B cell (primary cell): Measurements from ENCODE around the gene RAB7B. TPM values are rescaled to one million over a fixed set of nuclear protein-coding genes. Genes with fewer than 3 reads are reported as not detected.

Source experiments
- ATAC-seq: fragments of 200-7000 bp; cut with Tn5 transposase; one replicate; pipeline ENCODE4 v1.10.0; 2021; ENCODE audit warnings: low read depth, mild to moderate bottlenecking, moderate number of reproducible peaks, moderate library complexity
- CTCF ChIA-PET: fragments of 350-600 bp; sonication (Branson Sonifier 250); formaldehyde crosslinking; loops from one replicate; lab custom pipeline; 2021; ENCODE audit warnings: antibody characterized with exemption, inconsistent platforms; lab: Charles Lee
- POLR2A ChIA-PET: fragments of 350-600 bp; sonication (Branson Sonifier 250); formaldehyde crosslinking; loops from one replicate; lab custom pipeline; 2021; ENCODE audit warnings: antibody characterized with exemption; lab: Charles Lee
- DNase-seq: peaks from one replicate; pipeline ENCODE4 v3.0.0; 2013
- H2AFZ ChIP-seq: 2 replicates; pipeline ENCODE4 v1.6.1; 2012; ENCODE audit warnings: mild to moderate bottlenecking, low read depth, low read length; ENCODE audit not compliant: insufficient read depth, poor library complexity, severe bottlenecking
- H3K27ac ChIP-seq, 2 donors: 1 replicate in 1 of 2; 2 replicates in 1 of 2; pipeline ENCODE4 v1.5.1; 2012 to 2013; ENCODE audit warnings: low read length in 2 of 2, mild to moderate bottlenecking in 2 of 2, moderate library complexity in 1 of 2
- H3K27me3 ChIP-seq, 4 experiments: fragments of 200-600 bp in 1 of 4; sonication (generic) in 1 of 4; replicated peaks in 1 of 4; 1 replicate in 2 of 4; 2 replicates in 2 of 4; pipeline versions ENCODE4 v1.6.1 to v1.7.0; 2013 to 2016; ENCODE audit warnings: low read length in 3 of 4, mild to moderate bottlenecking in 2 of 4, mixed read lengths in 1 of 4, moderate library complexity in 1 of 4; ENCODE audit not compliant: insufficient read depth in 4 of 4, control insufficient read depth in 3 of 4; ENCODE audit errors: control extremely low read depth in 1 of 4
- H3K36me3 ChIP-seq, 2 experiments: replicated peaks in 1 of 2; 1 replicate in 1 of 2; 2 replicates in 1 of 2; pipeline versions ENCODE4 v1.6.1 to v1.7.1; 2013; ENCODE audit warnings: low read length in 1 of 2; ENCODE audit not compliant: insufficient read depth in 2 of 2, control insufficient read depth in 1 of 2; ENCODE audit errors: control extremely low read depth in 1 of 2, extremely low read depth in 1 of 2
- H3K4me1 ChIP-seq, 2 donors: fragments of 200-600 bp in 1 of 2; sonication (generic) in 1 of 2; 1 replicate in 1 of 2; 2 replicates in 1 of 2; pipeline versions ENCODE4 v1.5.1 to v1.6.1; 2013 to 2017; ENCODE audit warnings: low read length in 2 of 2; ENCODE audit not compliant: control insufficient read depth in 2 of 2, insufficient read depth in 2 of 2
- H3K4me2 ChIP-seq: replicated peaks from 2 replicates; pipeline ENCODE3; 2012; ENCODE audit warnings: mild to moderate bottlenecking, low read depth, low read length; ENCODE audit not compliant: poor library complexity, severe bottlenecking
- H3K4me3 ChIP-seq, 5 experiments: fragments of 200-600 bp in 1 of 5; sonication (generic) in 1 of 5; 1 replicate in 3 of 5; 2 replicates in 2 of 5; pipeline versions ENCODE4 v1.5.1 to v1.7.0; 2011 to 2016; ENCODE audit warnings: low read length in 4 of 5, mild to moderate bottlenecking in 4 of 5, low read depth in 2 of 5, control low read depth in 1 of 5, moderate library complexity in 1 of 5; ENCODE audit not compliant: insufficient read depth in 1 of 5; ENCODE audit errors: control extremely low read depth in 1 of 5, extremely low read depth in 1 of 5
- H3K79me2 ChIP-seq: fragments of 200-600 bp; sonication (generic); one replicate; pipeline ENCODE4 v1.6.0; 2016; ENCODE audit warnings: low read length; ENCODE audit not compliant: control insufficient read depth, insufficient read depth
- H3K9ac ChIP-seq: fragments of 200-600 bp; sonication (generic); 2 replicates; pipeline ENCODE4 v1.6.1; 2017; ENCODE audit warnings: mild to moderate bottlenecking, low read length, moderate library complexity
- H3K9me3 ChIP-seq, 3 donors: one replicate each; pipeline versions ENCODE4 v1.6.1 to v1.7.1; 2013; ENCODE audit warnings: low read length in 2 of 3; ENCODE audit not compliant: control insufficient read depth in 2 of 3, insufficient read depth in 1 of 3; ENCODE audit errors: control extremely low read depth in 1 of 3
- H4K20me1 ChIP-seq: 2 replicates; pipeline ENCODE4 v1.6.0; 2012; ENCODE audit warnings: mild to moderate bottlenecking, low read length; ENCODE audit not compliant: insufficient read depth, control insufficient read depth, poor library complexity, severe bottlenecking
- H3K27ac Mint-ChIP-seq: one replicate; pipeline ENCODE4 v1.8.0; 2021; ENCODE audit warnings: mixed read lengths
- H3K27me3 Mint-ChIP-seq: one replicate; pipeline ENCODE4 v1.8.0; 2021; ENCODE audit warnings: mixed read lengths
- H3K4me1 Mint-ChIP-seq: one replicate; pipeline ENCODE4 v1.8.0; 2021; ENCODE audit warnings: mixed read lengths
- H3K4me3 Mint-ChIP-seq: one replicate; pipeline ENCODE4 v1.8.0; 2021; ENCODE audit warnings: mixed read lengths
- H3K9me3 Mint-ChIP-seq: one replicate; pipeline ENCODE4 v1.8.0; 2022; ENCODE audit warnings: mixed read lengths; ENCODE audit not compliant: insufficient read depth
- EZH2 ChIP-seq: IDR thresholded peaks from 2 replicates; pipeline ENCODE4 v1.6.1; 2012; ENCODE audit warnings: borderline replicate concordance, low read depth, mild to moderate bottlenecking, moderate library complexity, low read length; ENCODE audit not compliant: insufficient read depth, poor library complexity, severe bottlenecking
- WGBS: methylation state at CpG from one replicate; pipeline ENCODE4 v1.1.5; 2013; ENCODE audit warnings: missing lambda C conversion rate; ENCODE audit not compliant: insufficient coverage; 5-methylcytosine and 5-hydroxymethylcytosine counted together
- intact Hi-C: fragments of 100-400 bp; cut with micrococcal nuclease; formaldehyde crosslinking; loops from one replicate; pipeline ENCODE4 v1.10.0; 2022
- polyA plus RNA-seq: library from polyadenylated mRNA; depleted of rRNA; stranded (reverse); fragments of >200 nt; gene quantifications from 2 replicates; pipeline ENCODE4 v1.2.3, GENCODE V29; 2012
- total RNA-seq, 2 donors: library from RNA; stranded (reverse); fragments of 120-200 nt in 1 of 2; gene quantifications; 1 replicate in 1 of 2; 2 replicates in 1 of 2; pipeline versions ENCODE4 v1.2.3 to v1.2.4, GENCODE V29; 2013 to 2022
- TF ChIP-seq, protein P1 (sequence below): fragments of 200-600 bp; IDR thresholded peaks from one replicate; pipeline ENCODE4 v1.8.0; 2022; ENCODE audit warnings: antibody characterized with exemption, mild to moderate bottlenecking

RAB7B gene
- total and polyA plus RNA-seq, 2 donors (not counting 1 experiment from before 2014, with no cell fraction given): not detected

- H3K27me3 Mint-ChIP-seq: no peaks in the 10 kb centered on the region
- no peak overlapping the region for H3K27ac Mint-ChIP-seq
- ChIA-PET POLR2A (no interaction called here), CTCF (interaction anchor here (1.1 to 4.9 kb wide), 5 partner anchors 11 to 115 kb away, joined by 3 to 17 read pairs (median 7); no protein-coding TSS in a partner anchor)
- H3K4me3 ChIP-seq: no peak overlapping the region
- H3K4me1 Mint-ChIP-seq: peaks cover 4% of the 10 kb centered on the region
- H4K20me1 ChIP-seq: no peaks in the 10 kb centered on the region
- no peak overlapping the region for H3K9ac ChIP-seq
- DNase-seq: no peak
- no peak for ATAC-seq
- peaks cover 7% of the 10 kb centered on the region for H3K9me3 Mint-ChIP-seq
- H2AFZ ChIP-seq: no peak overlapping the region
- no peak overlapping the region for H3K27ac ChIP-seq
- no peaks in the 10 kb centered on the region for H3K27me3 ChIP-seq
- no peaks in the 10 kb centered on the region for H3K79me2 ChIP-seq
- H3K9me3 ChIP-seq: peaks cover 0 to 8% (median 7%) of the 10 kb centered on the region in 3 donors
- intact Hi-C loops: no loop called here
- H3K4me3 Mint-ChIP-seq: no peak overlapping the region
- WGBS: 96% methylated on average over 6 of the region's 8 CpGs
- no peaks in the 10 kb centered on the region for H3K4me1 ChIP-seq
- TF ChIP-seq, protein P1, sequence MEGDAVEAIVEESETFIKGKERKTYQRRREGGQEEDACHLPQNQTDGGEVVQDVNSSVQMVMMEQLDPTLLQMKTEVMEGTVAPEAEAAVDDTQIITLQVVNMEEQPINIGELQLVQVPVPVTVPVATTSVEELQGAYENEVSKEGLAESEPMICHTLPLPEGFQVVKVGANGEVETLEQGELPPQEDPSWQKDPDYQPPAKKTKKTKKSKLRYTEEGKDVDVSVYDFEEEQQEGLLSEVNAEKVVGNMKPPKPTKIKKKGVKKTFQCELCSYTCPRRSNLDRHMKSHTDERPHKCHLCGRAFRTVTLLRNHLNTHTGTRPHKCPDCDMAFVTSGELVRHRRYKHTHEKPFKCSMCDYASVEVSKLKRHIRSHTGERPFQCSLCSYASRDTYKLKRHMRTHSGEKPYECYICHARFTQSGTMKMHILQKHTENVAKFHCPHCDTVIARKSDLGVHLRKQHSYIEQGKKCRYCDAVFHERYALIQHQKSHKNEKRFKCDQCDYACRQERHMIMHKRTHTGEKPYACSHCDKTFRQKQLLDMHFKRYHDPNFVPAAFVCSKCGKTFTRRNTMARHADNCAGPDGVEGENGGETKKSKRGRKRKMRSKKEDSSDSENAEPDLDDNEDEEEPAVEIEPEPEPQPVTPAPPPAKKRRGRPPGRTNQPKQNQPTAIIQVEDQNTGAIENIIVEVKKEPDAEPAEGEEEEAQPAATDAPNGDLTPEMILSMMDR: no peak
- TF ChIP-seq EZH2: no peak
- H3K36me3 ChIP-seq: no peaks in the 10 kb centered on the region
- H3K4me2 ChIP-seq: no peak overlapping the region
These were observed 2.4 kb downstream of the RAB7B start for GRCh38 chr1:206000641-206001339.
